A673 (cell line): ENCODE data around the gene CDK17.

Source experiments
- CTCF ChIP-seq: fragments of 300-800, 200-600 bp; sonication (generic); conservative IDR thresholded peaks from 2 replicates; pipeline ENCODE4 v1.5.1; 2017; ENCODE audit warnings: low read depth, mild to moderate bottlenecking, antibody characterized with exemption, low read length, moderate library complexity, mixed read lengths
- EZH2 ChIP-seq: fragments of 200-600 bp; sonication (generic); IDR thresholded peaks from 2 replicates; pipeline ENCODE4 v1.6.1; 2017; ENCODE audit warnings: borderline replicate concordance, low read depth, mild to moderate bottlenecking, mixed read lengths, antibody characterized with exemption, low read length; ENCODE audit not compliant: poor library complexity, severe bottlenecking

DNA sequence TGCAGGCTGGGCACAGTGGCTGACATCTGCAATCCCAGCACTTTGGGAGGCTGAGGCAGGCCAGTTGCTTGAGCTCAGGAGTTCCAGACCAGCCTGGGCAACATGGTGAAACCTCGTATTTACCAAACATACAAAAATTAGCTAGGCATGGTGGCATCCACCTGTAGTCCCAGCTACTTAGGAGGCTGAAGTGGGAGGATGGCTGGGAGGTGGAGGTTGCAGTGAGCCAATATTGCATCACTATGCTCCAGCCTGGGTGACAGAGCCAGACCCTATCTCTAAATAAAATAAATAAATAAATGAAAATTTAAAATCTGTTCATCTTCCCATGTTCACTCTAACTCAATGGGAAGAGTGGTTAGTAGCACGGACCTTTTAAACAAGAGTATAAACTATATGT lies 134.8 kb downstream of the CDK17 start:
- no peak for TF ChIP-seq CTCF
- no peak for TF ChIP-seq EZH2
